Measurements from ENCODE around the gene SYDE2. TPM values are rescaled to one million over a fixed set of nuclear protein-coding genes. Genes with fewer than 3 reads are reported as not detected.
"Not testable (repeated sequence)": the region's sequence is repeated elsewhere in the genome, so short reads cannot be mapped to it uniquely, and the experiment has no call there.

SYDE2 gene
- polyA plus RNA-seq, 1 of the 3 experiments (the other 2 are of a cell fraction), result not detected

DNA sequence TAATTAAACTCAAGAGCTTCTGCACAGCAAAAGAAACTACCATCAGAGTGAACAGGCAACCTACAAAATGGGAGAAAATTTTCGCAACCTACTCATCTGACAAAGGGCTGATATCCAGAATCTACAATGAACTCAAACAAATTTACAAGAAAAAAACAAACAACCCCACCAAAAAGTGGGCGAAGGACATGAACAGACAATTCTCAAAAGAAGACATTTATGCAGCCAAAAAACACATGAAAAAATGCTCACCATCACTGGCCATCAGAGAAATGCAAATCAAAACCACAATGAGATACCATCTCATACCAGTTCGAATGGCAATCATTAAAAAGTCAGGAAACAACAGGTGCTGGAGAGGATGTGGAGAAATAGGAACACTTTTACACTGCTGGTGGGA, 13.8 kb downstream of the SYDE2 start:
- H3F3A ChIP-seq (replicated peaks; ENCODE audit: insufficient read depth); H3K9ac ChIP-seq; H3K27me3 ChIP-seq (ENCODE audit: insufficient read depth); H3K79me2 ChIP-seq (ENCODE audit: insufficient read depth); H3K9me3 ChIP-seq; H3K4me3 ChIP-seq (ENCODE audit: low read depth in 2 of 2, low read length in 1 of 2); H3K27ac ChIP-seq (ENCODE audit: low read depth in 2 of 2, low read length in 1 of 2); H3K4me1 ChIP-seq (ENCODE audit: control insufficient read depth in 1 of 2, insufficient read depth in 2 of 2, low read depth in 1 of 2, low read length in 1 of 2); DNase-seq; CTCF ChIA-PET; H3K9me2 ChIP-seq; H3K36me3 ChIP-seq (replicated peaks in 1 of 2; ENCODE audit: control insufficient read depth in 1 of 2, insufficient read depth in 2 of 2, low read length in 1 of 2); H3K4me2 ChIP-seq; H2AFZ ChIP-seq (ENCODE audit: low read depth); POLR2A ChIA-PET; H4K20me1 ChIP-seq (ENCODE audit: insufficient read depth): not testable (repeated sequence)
- WGBS (ENCODE audit: low lambda C conversion rate), result 30% methylated on average over 3 of the region's 3 CpGs

DNA sequence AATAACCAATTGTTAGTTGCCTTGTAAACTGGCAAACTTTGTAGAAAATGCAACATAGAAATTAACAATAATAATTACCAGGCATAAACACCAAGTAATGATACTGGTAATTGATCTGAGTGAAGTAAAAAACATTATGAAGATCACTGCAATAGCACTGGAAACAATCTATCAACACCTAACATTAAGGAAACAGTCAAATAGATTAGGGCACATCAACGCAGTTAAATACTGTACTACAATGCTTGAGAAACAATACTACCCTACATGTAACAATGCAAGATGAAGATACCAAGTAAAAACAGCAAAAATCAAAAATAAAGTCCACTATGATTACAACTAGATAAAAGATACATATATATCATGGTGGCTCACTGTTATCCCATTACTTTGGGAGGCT, 16.6 kb downstream of the SYDE2 start:
- WGBS (ENCODE audit: low lambda C conversion rate), result 10% methylated on average over 1 of the region's 1 CpG
- ChIA-PET CTCF (no interaction called here), POLR2A (no interaction called here)
- TF ChIP-seq RXRA (IDR thresholded peaks at IDR 0.05; ENCODE audit: borderline replicate concordance, low read depth) (no peak), IRF3 (IDR thresholded peaks at IDR 0.05; ENCODE audit: low read depth, low read length) (no peak), GABPA (IDR thresholded peaks at IDR 0.05; ENCODE audit: low read depth) (no peak), TCF12 (IDR thresholded peaks at IDR 0.05) (no peak)
- Histone ChIP-seq H3K27me3 (ENCODE audit: insufficient read depth) (no peaks in the 10 kb centered on the region; the same call in 1 of the 2 replicates), H3F3A (replicated peaks; ENCODE audit: insufficient read depth) (peaks cover 9% of the 10 kb centered on the region), H3K9me2 (no peaks in the 10 kb centered on the region), H4K20me1 (ENCODE audit: insufficient read depth) (no peaks in the 10 kb centered on the region), H3K36me3 (replicated peaks in 1 of 2; ENCODE audit: control insufficient read depth in 1 of 2, insufficient read depth in 2 of 2, low read length in 1 of 2) (no peaks in the 10 kb centered on the region), H3K9me3 (no peaks in the 10 kb centered on the region), H3K4me3 (ENCODE audit: low read depth in 2 of 2, low read length in 1 of 2) (no peak overlapping the region), H3K27ac (ENCODE audit: low read depth in 2 of 2, low read length in 1 of 2) (no peak overlapping the region), H3K4me1 (ENCODE audit: control insufficient read depth in 1 of 2, insufficient read depth in 2 of 2, low read depth in 1 of 2, low read length in 1 of 2) (no peaks in the 10 kb centered on the region), H3K4me2 (no peak overlapping the region), H2AFZ (ENCODE audit: low read depth) (no peak overlapping the region), H3K9ac (no peak overlapping the region), H3K79me2 (ENCODE audit: insufficient read depth) (no peaks in the 10 kb centered on the region)
- DNase-seq, result no peak

DNA sequence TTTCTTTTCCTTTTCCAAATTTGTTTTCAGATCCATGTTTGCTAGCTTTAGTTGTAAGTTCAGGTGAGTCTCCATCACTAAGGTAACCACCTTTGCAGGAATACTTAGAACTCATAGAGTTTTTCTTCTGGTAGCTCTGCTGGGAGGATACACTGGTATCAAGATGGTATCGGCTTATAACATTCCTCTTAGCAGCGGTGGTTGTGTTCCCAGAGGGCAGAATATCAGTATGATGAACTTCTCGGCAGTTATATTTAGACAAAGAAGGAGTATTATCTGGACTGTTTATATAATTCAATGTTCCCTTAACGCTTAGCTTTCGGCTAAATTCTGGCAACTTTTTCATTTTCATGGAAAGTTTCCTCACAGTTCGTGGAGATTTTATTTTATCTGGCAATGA, 18.1 kb downstream of the SYDE2 start:
- WGBS (ENCODE audit: low lambda C conversion rate), result 5% methylated on average over 6 of the region's 6 CpGs
- no peaks in the 10 kb centered on the region for H3K4me1 ChIP-seq (ENCODE audit: control insufficient read depth in 1 of 2, insufficient read depth in 2 of 2, low read depth in 1 of 2, low read length in 1 of 2)
- no peak overlapping the region for H3K4me3 ChIP-seq (ENCODE audit: low read depth in 2 of 2, low read length in 1 of 2)
- no peak overlapping the region for H3K9ac ChIP-seq
- no peaks in the 10 kb centered on the region for H3K36me3 ChIP-seq (replicated peaks in 1 of 2; ENCODE audit: control insufficient read depth in 1 of 2, insufficient read depth in 2 of 2, low read length in 1 of 2)
- peaks cover 3% of the 10 kb centered on the region for H3F3A ChIP-seq (replicated peaks; ENCODE audit: insufficient read depth)
- no peak overlapping the region for H3K27ac ChIP-seq (ENCODE audit: low read depth in 2 of 2, low read length in 1 of 2)
- CTCF ChIA-PET, result no interaction called here
- no peak for DNase-seq
- H3K9me3 ChIP-seq, result no peaks in the 10 kb centered on the region
- H4K20me1 ChIP-seq (ENCODE audit: insufficient read depth), result no peaks in the 10 kb centered on the region
- no peaks in the 10 kb centered on the region for H3K9me2 ChIP-seq
- no peaks in the 10 kb centered on the region for H3K79me2 ChIP-seq (ENCODE audit: insufficient read depth)
- TF ChIP-seq, protein P1, sequence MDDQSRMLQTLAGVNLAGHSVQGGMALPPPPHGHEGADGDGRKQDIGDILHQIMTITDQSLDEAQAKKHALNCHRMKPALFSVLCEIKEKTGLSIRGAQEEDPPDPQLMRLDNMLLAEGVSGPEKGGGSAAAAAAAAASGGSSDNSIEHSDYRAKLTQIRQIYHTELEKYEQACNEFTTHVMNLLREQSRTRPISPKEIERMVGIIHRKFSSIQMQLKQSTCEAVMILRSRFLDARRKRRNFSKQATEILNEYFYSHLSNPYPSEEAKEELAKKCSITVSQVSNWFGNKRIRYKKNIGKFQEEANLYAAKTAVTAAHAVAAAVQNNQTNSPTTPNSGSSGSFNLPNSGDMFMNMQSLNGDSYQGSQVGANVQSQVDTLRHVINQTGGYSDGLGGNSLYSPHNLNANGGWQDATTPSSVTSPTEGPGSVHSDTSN (IDR thresholded peaks at IDR 0.05), result no peak
- TF ChIP-seq GATA2 (CRISPR knock-in tag; IDR thresholded peaks at IDR 0.05), result no peak
- TF ChIP-seq TEAD4 (IDR thresholded peaks at IDR 0.05; ENCODE audit: borderline replicate concordance, insufficient read depth), result no peak
- TF ChIP-seq, protein P2, sequence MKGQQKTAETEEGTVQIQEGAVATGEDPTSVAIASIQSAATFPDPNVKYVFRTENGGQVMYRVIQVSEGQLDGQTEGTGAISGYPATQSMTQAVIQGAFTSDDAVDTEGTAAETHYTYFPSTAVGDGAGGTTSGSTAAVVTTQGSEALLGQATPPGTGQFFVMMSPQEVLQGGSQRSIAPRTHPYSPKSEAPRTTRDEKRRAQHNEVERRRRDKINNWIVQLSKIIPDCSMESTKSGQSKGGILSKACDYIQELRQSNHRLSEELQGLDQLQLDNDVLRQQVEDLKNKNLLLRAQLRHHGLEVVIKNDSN (IDR thresholded peaks at IDR 0.05; ENCODE audit: borderline replicate concordance, low read depth), result no peak
- TF ChIP-seq RCOR1 (IDR thresholded peaks at IDR 0.05; ENCODE audit: low read length), result no peak
- TF ChIP-seq IRF3 (IDR thresholded peaks at IDR 0.05; ENCODE audit: low read depth, low read length), result no peak
- TF ChIP-seq NRF1 (IDR thresholded peaks at IDR 0.05; ENCODE audit: low read depth, low read length), result no peak
- no peak for TF ChIP-seq FOSL2 (IDR thresholded peaks at IDR 0.05; ENCODE audit: borderline replicate concordance, low read depth)
- TF ChIP-seq RXRA (IDR thresholded peaks at IDR 0.05; ENCODE audit: borderline replicate concordance, low read depth), result no peak
- no peak for TF ChIP-seq EZH2phosphoT487 (IDR thresholded peaks at IDR 0.05; ENCODE audit: borderline replicate concordance, low read depth)
- no peak for TF ChIP-seq SMC3 (IDR thresholded peaks at IDR 0.05; ENCODE audit: low read depth, low read length)
- no peak overlapping the region for H3K4me2 ChIP-seq
- H3K27me3 ChIP-seq (ENCODE audit: insufficient read depth), result no peaks in the 10 kb centered on the region; the same call in 1 of the 2 replicates
- no peak overlapping the region for H2AFZ ChIP-seq (ENCODE audit: low read depth)
- POLR2A ChIA-PET, result interaction anchor here (0.7 kb wide), 1 partner anchor 27 kb away, joined by 3 read pairs; no protein-coding TSS in a partner anchor
